HepG2 (cell line): Measurements from ENCODE around the gene CACNA1I. TPM values are rescaled to one million over a fixed set of nuclear protein-coding genes. Genes with fewer than 3 reads are reported as not detected.

Source experiments
- ATAC-seq: fragments of 200-7000 bp; cut with Tn5 transposase; 3 replicates; pipeline ENCODE4 v1.9.1; 2020; ENCODE audit warnings: mild to moderate bottlenecking, moderate library complexity
- BruUV-seq: library from RNA; stranded (reverse); fragments of 400-500 nt; replicated peaks from 2 replicates; lab custom pipeline; 2021; lab: Mats Ljungman, UMichigan
- CTCF ChIA-PET: fragments of 300-600 bp; formaldehyde crosslinking; extraction: SDS; loops from one replicate; lab custom pipeline; 2021; ENCODE audit warnings: low total read pairs, inconsistent platforms, low intra/inter-chr PET ratio; lab: Yijun Ruan, JAX
- POLR2A ChIA-PET: fragments of 350-600 bp; sonication (Branson Sonifier 250); formaldehyde crosslinking; loops from one replicate; lab custom pipeline; 2020; ENCODE audit warnings: antibody characterized with exemption, inconsistent platforms; lab: Yijun Ruan, JAX
- DNase-seq: peaks from one replicate; pipeline ENCODE4 v3.0.0-alpha.2; 2015; ENCODE audit warnings: low spot score
- FAIRE-seq: peaks from 3 replicates; lab custom pipeline; 2011; peaks lifted over from hg19 to GRCh38; lab: Jason Lieb, UNC
- H2AFZ ChIP-seq: one replicate; pipeline ENCODE4 v1.6.1; 2011; ENCODE audit warnings: low read length, inconsistent platforms
- H3K27ac ChIP-seq: fragments of 300-600 bp; 3 replicates; pipeline ENCODE4 v1.8.0; 2011; ENCODE audit warnings: mixed run types, mild to moderate bottlenecking, mixed read lengths, low read length, inconsistent platforms; ENCODE audit not compliant: insufficient read depth; ENCODE audit errors: extremely low read length
- H3K27me3 ChIP-seq, 2 experiments: fragments of 200-600 bp in 1 of 2; 2 replicates in 1 of 2; 3 replicates in 1 of 2; pipeline versions ENCODE4 v1.6.0 to v1.8.0; 2011; ENCODE audit warnings: low read length in 2 of 2, mild to moderate bottlenecking in 2 of 2, moderate library complexity in 2 of 2, inconsistent platforms in 1 of 2; ENCODE audit not compliant: insufficient read depth in 2 of 2, control insufficient read depth in 1 of 2
- H3K36me3 ChIP-seq, 2 experiments: fragments of 200-600 bp in 1 of 2; replicated peaks in 1 of 2; 2 replicates in 1 of 2; 3 replicates in 1 of 2; pipeline versions ENCODE4 v1.5.1 to v1.8.0; 2011; ENCODE audit warnings: low read length in 2 of 2, inconsistent platforms in 1 of 2; ENCODE audit not compliant: insufficient read depth in 2 of 2, control insufficient read depth in 1 of 2
- H3K4me1 ChIP-seq: 2 replicates; pipeline ENCODE4 v1.5.1; 2012; ENCODE audit warnings: low read length, inconsistent platforms; ENCODE audit not compliant: insufficient read depth
- H3K4me2 ChIP-seq: 2 replicates; pipeline ENCODE4 v1.6.0; 2011; ENCODE audit warnings: low read depth, low read length, inconsistent platforms
- H3K4me3 ChIP-seq, 3 experiments: fragments of 200-600 bp in 1 of 3; sonication (generic), shearing (Covaris generic) in 1 of 3; replicated peaks in 1 of 3; 2 replicates each; pipeline ENCODE4 v1.5.1; 2011 to 2016; ENCODE audit warnings: low read length in 3 of 3, inconsistent platforms in 2 of 3, low read depth in 2 of 3, mild to moderate bottlenecking in 2 of 3, control low read depth in 1 of 3, mixed read lengths in 1 of 3; ENCODE audit not compliant: insufficient read depth in 1 of 3
- H3K79me2 ChIP-seq: one replicate; pipeline ENCODE4 v1.6.1; 2011; ENCODE audit warnings: low read length, inconsistent platforms; ENCODE audit not compliant: insufficient read depth
- H3K9ac ChIP-seq: 2 replicates; pipeline ENCODE4 v1.6.0; 2011; ENCODE audit warnings: mild to moderate bottlenecking, low read depth, low read length, inconsistent platforms; ENCODE audit not compliant: insufficient read depth
- H3K9me3 ChIP-seq: 2 replicates; pipeline ENCODE4 v1.5.1; 2012; ENCODE audit warnings: mild to moderate bottlenecking, low read length
- H4K20me1 ChIP-seq: 2 replicates; pipeline ENCODE4 v1.6.0; 2011; ENCODE audit warnings: inconsistent platforms, mild to moderate bottlenecking, low read length, moderate library complexity; ENCODE audit not compliant: insufficient read depth
- FOXO1 ChIP-seq: sonication (generic); formaldehyde crosslinking; IDR thresholded peaks from 2 replicates; pipeline ENCODE4 v1.4.0; 2020; ENCODE audit warnings: missing genetic modification reagents
- HNF4A ChIP-seq: sonication (generic); formaldehyde crosslinking; IDR thresholded peaks from 2 replicates; pipeline ENCODE4 v1.4.0; 2020; ENCODE audit warnings: missing genetic modification reagents
- JDP2 ChIP-seq: sonication (generic); formaldehyde crosslinking; IDR thresholded peaks from 2 replicates; pipeline ENCODE4 v1.8.1; 2022; ENCODE audit warnings: missing genetic modification reagents, borderline replicate concordance
- RARG ChIP-seq: sonication (generic); formaldehyde crosslinking; IDR thresholded peaks from 2 replicates; pipeline ENCODE4 v1.4.0; 2020; ENCODE audit warnings: low read depth, mild to moderate bottlenecking, missing genetic modification reagents
- SP1 ChIP-seq, 2 experiments: fragments of 450-650 bp in 1 of 2; sonication (generic) in 1 of 2; formaldehyde crosslinking in 1 of 2; IDR thresholded peaks; 2 replicates each; pipeline versions ENCODE4 v1.4.0 to v1.6.1; 2016 to 2020; ENCODE audit warnings: missing genetic modification reagents in 1 of 2
- SP140L ChIP-seq: sonication (generic); formaldehyde crosslinking; IDR thresholded peaks from 2 replicates; pipeline ENCODE4 v1.4.0; 2020; ENCODE audit warnings: missing genetic modification reagents, borderline replicate concordance
- ZNF256 ChIP-seq: sonication (generic); formaldehyde crosslinking; conservative IDR thresholded peaks from 2 replicates; pipeline ENCODE4 v1.4.0; 2020; ENCODE audit warnings: missing genetic modification reagents
- ZNF331 ChIP-seq: sonication (generic); formaldehyde crosslinking; IDR thresholded peaks from 2 replicates; pipeline ENCODE4 v1.4.0; 2020; ENCODE audit warnings: missing genetic modification reagents
- ZNF382 ChIP-seq: sonication (generic); formaldehyde crosslinking; IDR thresholded peaks from 2 replicates; pipeline ENCODE4 v1.5.0; 2020; ENCODE audit warnings: missing genetic modification reagents, mild to moderate bottlenecking, borderline replicate concordance
- ZNF431 ChIP-seq: sonication (generic); formaldehyde crosslinking; IDR thresholded peaks from 2 replicates; pipeline ENCODE4 v1.9.0; 2022; ENCODE audit warnings: missing genetic modification reagents, low read depth, mild to moderate bottlenecking, borderline replicate concordance
- ZNF562 ChIP-seq: sonication (generic); formaldehyde crosslinking; IDR thresholded peaks from 2 replicates; pipeline ENCODE4 v1.8.0; 2022; ENCODE audit warnings: missing genetic modification reagents, borderline replicate concordance
- ZNF720 ChIP-seq: sonication (generic); formaldehyde crosslinking; IDR thresholded peaks from 2 replicates; pipeline ENCODE4 v1.4.0; 2020; ENCODE audit warnings: missing genetic modification reagents
- ZNF780A ChIP-seq: sonication (generic); formaldehyde crosslinking; IDR thresholded peaks from 2 replicates; pipeline ENCODE4 v1.8.0; 2022; ENCODE audit warnings: mild to moderate bottlenecking, missing genetic modification reagents, moderate library complexity
- ZSCAN21 ChIP-seq: sonication (generic); formaldehyde crosslinking; IDR thresholded peaks from 2 replicates; pipeline ENCODE4 v1.8.0; 2022; ENCODE audit warnings: mild to moderate bottlenecking, missing genetic modification reagents, moderate library complexity, borderline replicate concordance
- WGBS: methylation state at CpG from one replicate; pipeline ENCODE4 v1.1.6; 2017; ENCODE audit warnings: low lambda C conversion rate; 5-methylcytosine and 5-hydroxymethylcytosine counted together
- in situ Hi-C: cut with HindIII; loops from 2 replicates; pipeline ENCODE4 v1.10.0; 2017; ENCODE audit warnings: low pct_unique_long_range_greater_than_20kb; ENCODE audit not compliant: extremely low pct_ligation_motif_present
- intact Hi-C: fragments of 100-400 bp; cut with micrococcal nuclease; formaldehyde crosslinking; loops from one replicate; pipeline ENCODE4 v1.10.0; 2022; ENCODE audit not compliant: unreplicated experiment
- polyA plus RNA-seq, 8 experiments: library from polyadenylated mRNA; depleted of rRNA in 3 of 8; stranded (reverse) in 7 of 8; unstranded in 1 of 8; fragments of >200 nt; fragmentation: Illumina TruSeq in 4 of 8; extraction: Trizol in 4 of 8; gene quantifications; 2 replicates each; pipeline versions ENCODE4 v1.2.1 to v1.2.3, GENCODE V29; 2011 to 2016; ENCODE audit warnings: low read depth in 4 of 8, missing spikeins in 1 of 8, mixed read lengths in 1 of 8; ENCODE audit not compliant: insufficient read depth in 1 of 8
- total RNA-seq, 5 experiments: library from RNA; depleted of rRNA; stranded (reverse); fragments of >200 nt; fragmentation: Illumina TruSeq; extraction: Trizol; gene quantifications; 2 replicates each; pipeline ENCODE4 v1.2.3, GENCODE V29; 2016; ENCODE audit warnings: low read depth in 1 of 5
- TF ChIP-seq, protein P1 (sequence below): sonication (generic); formaldehyde crosslinking; IDR thresholded peaks from 2 replicates; pipeline ENCODE4 v1.4.0; 2020; ENCODE audit warnings: missing genetic modification reagents, borderline replicate concordance
- TF ChIP-seq, protein P2 (sequence below): sonication (generic); formaldehyde crosslinking; IDR thresholded peaks from 2 replicates; pipeline ENCODE4 v1.8.1; 2023; ENCODE audit warnings: missing genetic modification reagents, inconsistent platforms, borderline replicate concordance
- TF ChIP-seq, protein P3 (sequence below): sonication (generic); formaldehyde crosslinking; IDR thresholded peaks from 2 replicates; pipeline ENCODE4 v1.8.0; 2022; ENCODE audit warnings: mild to moderate bottlenecking, missing genetic modification reagents, moderate library complexity
- TF ChIP-seq, protein P4 (sequence below): IDR thresholded peaks from 2 replicates; pipeline ENCODE4 v1.6.1; 2016; ENCODE audit warnings: missing genetic modification reagents, missing compliant biosample characterization

CACNA1I gene
- total and polyA plus RNA-seq, 2 of the 13 experiments (the other 11 are each of a cell fraction or from before 2014, with no cell fraction given), result not detected

DNA sequence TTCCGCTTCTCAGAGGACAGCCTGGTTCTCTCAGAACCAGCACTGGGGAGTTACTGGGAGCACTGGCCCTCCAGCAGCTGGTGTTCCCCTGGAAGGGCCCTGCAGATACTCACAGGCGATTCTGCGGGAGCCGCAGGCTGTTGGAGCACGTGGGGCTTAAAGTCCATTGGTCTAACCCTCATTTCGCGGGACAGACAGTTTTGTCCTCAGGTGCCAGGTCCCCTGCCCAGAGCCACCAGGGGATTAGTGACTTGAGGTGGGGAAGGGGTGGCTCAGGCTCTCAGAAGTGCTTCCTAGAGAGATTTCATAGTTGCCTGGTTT, 53.9 kb downstream of the CACNA1I start (continued):
- TF ChIP-seq, protein P1, sequence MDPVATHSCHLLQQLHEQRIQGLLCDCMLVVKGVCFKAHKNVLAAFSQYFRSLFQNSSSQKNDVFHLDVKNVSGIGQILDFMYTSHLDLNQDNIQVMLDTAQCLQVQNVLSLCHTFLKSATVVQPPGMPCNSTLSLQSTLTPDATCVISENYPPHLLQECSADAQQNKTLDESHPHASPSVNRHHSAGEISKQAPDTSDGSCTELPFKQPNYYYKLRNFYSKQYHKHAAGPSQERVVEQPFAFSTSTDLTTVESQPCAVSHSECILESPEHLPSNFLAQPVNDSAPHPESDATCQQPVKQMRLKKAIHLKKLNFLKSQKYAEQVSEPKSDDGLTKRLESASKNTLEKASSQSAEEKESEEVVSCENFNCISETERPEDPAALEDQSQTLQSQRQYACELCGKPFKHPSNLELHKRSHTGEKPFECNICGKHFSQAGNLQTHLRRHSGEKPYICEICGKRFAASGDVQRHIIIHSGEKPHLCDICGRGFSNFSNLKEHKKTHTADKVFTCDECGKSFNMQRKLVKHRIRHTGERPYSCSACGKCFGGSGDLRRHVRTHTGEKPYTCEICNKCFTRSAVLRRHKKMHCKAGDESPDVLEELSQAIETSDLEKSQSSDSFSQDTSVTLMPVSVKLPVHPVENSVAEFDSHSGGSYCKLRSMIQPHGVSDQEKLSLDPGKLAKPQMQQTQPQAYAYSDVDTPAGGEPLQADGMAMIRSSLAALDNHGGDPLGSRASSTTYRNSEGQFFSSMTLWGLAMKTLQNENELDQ (CRISPR knock-in tag), result no peak
- TF ChIP-seq HNF4A (CRISPR knock-in tag) (peak; percentile 35; the same call in 1 of the 2 replicates), ZSCAN21 (no peak), ZNF431 (CRISPR knock-in tag) (no peak)

DNA sequence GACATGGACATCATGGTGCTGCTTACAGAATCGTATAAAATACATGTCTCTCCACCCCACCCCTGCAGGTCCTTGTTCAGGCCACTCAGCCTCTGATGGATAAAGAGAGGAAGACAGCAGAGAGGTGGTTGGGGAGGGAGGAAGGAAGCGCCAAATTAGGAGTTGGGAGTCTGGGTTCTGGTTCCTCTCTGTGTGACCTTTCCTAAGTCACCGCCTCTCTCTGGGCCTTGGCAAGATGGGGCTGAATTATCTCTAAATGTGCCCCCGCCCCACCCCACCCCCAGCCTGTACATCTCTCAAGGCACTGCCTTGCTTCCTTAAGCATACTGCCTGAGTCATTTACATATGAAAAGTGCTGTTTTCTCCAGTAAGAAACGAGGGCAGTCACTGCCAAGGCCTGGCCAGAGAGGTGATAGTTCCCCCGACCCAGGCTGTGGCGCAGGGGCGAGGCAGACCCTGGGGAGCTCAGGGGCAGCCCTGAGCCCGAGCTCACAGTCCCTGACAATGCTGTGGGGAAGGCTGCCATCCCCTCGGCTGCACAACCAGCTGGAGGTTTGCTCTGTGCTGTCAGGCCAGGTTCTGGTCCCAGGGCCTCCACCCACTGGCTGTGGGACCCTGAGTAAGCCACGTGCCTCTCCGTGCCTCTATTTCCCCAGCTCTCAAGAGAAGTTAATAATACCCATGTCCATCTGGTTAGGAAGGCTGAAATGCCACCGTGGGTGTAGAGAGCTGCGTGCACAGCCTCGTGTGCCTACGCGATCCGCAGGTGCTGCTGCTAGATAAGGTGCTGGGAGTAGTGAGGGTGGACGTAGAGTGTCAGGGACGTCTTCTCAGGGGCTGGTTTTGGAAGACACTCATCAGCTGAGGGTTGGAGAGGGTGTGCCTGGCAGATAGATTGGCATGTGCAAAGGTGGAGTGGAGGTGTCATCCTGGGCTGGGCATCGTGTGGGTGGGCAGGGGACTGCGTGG, 55.3 kb downstream of the CACNA1I start:
- H3K27me3 ChIP-seq, result peaks cover 6 to 32% of the 10 kb centered on the region in 2 experiments; a peak in 3 of 5 replicates
- in situ Hi-C loops, result loop anchor here (5.0 kb wide), 1 partner anchor 411 kb away; no protein-coding TSS in a partner anchor
- POLR2A ChIA-PET, result no interaction called here
- no peaks in the 10 kb centered on the region for H4K20me1 ChIP-seq
- DNase-seq (no peak), ATAC-seq (no peak), FAIRE-seq (no peak)
- CTCF ChIA-PET, result no interaction called here
- no peaks in the 10 kb centered on the region for H3K36me3 ChIP-seq
- no peak overlapping the region for H3K27ac ChIP-seq
- 44% methylated on average over 13 of the region's 22 CpGs for WGBS
- intact Hi-C loops, result no loop called here
- no peak overlapping the region for H3K4me2 ChIP-seq
- BruUV-seq, result no TSS peak
- no peaks in the 10 kb centered on the region for H3K9me3 ChIP-seq
- no peak overlapping the region for H2AFZ ChIP-seq
- no peak overlapping the region for H3K4me3 ChIP-seq
- no peaks in the 10 kb centered on the region for H3K79me2 ChIP-seq
- H3K9ac ChIP-seq, result no peak overlapping the region
- no peaks in the 10 kb centered on the region for H3K4me1 ChIP-seq
- TF ChIP-seq SP140L (CRISPR knock-in tag) (no peak), FOXO1 (CRISPR knock-in tag) (no peak), SP1 (IDR thresholded peaks at IDR 0.05) (no peak), SP1 (CRISPR knock-in tag; IDR thresholded peaks at IDR 0.05) (no peak), RARG (CRISPR knock-in tag) (no peak), ZNF562 (CRISPR knock-in tag) (no peak), ZNF720 (CRISPR knock-in tag) (no peak), ZNF256 (CRISPR knock-in tag) (no peak), ZNF780A (CRISPR knock-in tag) (no peak), JDP2 (CRISPR knock-in tag) (no peak), ZNF382 (CRISPR knock-in tag) (no peak), ZNF331 (CRISPR knock-in tag) (no peak)
- TF ChIP-seq, protein P2, sequence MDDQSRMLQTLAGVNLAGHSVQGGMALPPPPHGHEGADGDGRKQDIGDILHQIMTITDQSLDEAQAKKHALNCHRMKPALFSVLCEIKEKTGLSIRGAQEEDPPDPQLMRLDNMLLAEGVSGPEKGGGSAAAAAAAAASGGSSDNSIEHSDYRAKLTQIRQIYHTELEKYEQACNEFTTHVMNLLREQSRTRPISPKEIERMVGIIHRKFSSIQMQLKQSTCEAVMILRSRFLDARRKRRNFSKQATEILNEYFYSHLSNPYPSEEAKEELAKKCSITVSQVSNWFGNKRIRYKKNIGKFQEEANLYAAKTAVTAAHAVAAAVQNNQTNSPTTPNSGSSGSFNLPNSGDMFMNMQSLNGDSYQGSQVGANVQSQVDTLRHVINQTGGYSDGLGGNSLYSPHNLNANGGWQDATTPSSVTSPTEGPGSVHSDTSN (CRISPR knock-in tag), result no peak
- TF ChIP-seq, protein P3, sequence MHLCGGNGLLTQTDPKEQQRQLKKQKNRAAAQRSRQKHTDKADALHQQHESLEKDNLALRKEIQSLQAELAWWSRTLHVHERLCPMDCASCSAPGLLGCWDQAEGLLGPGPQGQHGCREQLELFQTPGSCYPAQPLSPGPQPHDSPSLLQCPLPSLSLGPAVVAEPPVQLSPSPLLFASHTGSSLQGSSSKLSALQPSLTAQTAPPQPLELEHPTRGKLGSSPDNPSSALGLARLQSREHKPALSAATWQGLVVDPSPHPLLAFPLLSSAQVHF (CRISPR knock-in tag), result no peak
- TF ChIP-seq, protein P4, sequence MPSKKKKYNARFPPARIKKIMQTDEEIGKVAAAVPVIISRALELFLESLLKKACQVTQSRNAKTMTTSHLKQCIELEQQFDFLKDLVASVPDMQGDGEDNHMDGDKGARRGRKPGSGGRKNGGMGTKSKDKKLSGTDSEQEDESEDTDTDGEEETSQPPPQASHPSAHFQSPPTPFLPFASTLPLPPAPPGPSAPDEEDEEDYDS, result no peak
